IPS-20b (cell line): Measurements from ENCODE around the gene MUC5B.

Experiments used
- H3K27ac ChIP-seq: one replicate; pipeline ENCODE4 v1.5.1; 2013; ENCODE audit warnings: low read length
- H3K27me3 ChIP-seq: 2 replicates; pipeline ENCODE4 v1.6.1; 2013; ENCODE audit warnings: mild to moderate bottlenecking, low read length, inconsistent platforms; ENCODE audit not compliant: insufficient read depth
- H3K36me3 ChIP-seq: 2 replicates; pipeline ENCODE4 v1.6.1; 2013; ENCODE audit warnings: low read depth, mild to moderate bottlenecking, inconsistent platforms, low read length, moderate library complexity; ENCODE audit not compliant: insufficient read depth
- H3K4me1 ChIP-seq: 2 replicates; pipeline ENCODE4 v1.6.1; 2013; ENCODE audit warnings: mild to moderate bottlenecking, control low read depth, inconsistent platforms, low read length, moderate library complexity; ENCODE audit not compliant: insufficient read depth
- H3K4me3 ChIP-seq: 2 replicates; pipeline ENCODE4 v1.5.1; 2013; ENCODE audit warnings: mild to moderate bottlenecking, low read length, inconsistent platforms
- H3K9ac ChIP-seq: 2 replicates; pipeline ENCODE4 v1.6.1; 2013; ENCODE audit warnings: low read depth, mild to moderate bottlenecking, inconsistent platforms, low read length, moderate library complexity
- H3K9me3 ChIP-seq: 2 replicates; pipeline ENCODE4 v1.6.1; 2013; ENCODE audit warnings: mild to moderate bottlenecking, low read depth, low read length, inconsistent platforms; ENCODE audit not compliant: insufficient read depth

Gene MUC5B

GRCh38 chr11:1194231-1194976 lies 28.5 kb upstream of the MUC5B start:
- Histone ChIP-seq H3K9ac (no peak overlapping the region), H3K27me3 (no peaks in the 10 kb centered on the region; the same call in 1 of the 2 replicates), H3K9me3 (peaks cover 3% of the 10 kb centered on the region; the same call in 1 of the 2 replicates), H3K36me3 (no peaks in the 10 kb centered on the region), H3K4me3 (no peak overlapping the region), H3K27ac (no peak overlapping the region), H3K4me1 (no peaks in the 10 kb centered on the region)

- Histone ChIP-seq H3K4me1 (no peaks in the 10 kb centered on the region), H3K27me3 (no peaks in the 10 kb centered on the region; the same call in 1 of the 2 replicates), H3K4me3 (no peak overlapping the region), H3K27ac (no peak overlapping the region), H3K9me3 (no peaks in the 10 kb centered on the region; the same call in 1 of the 2 replicates), H3K9ac (no peak overlapping the region), H3K36me3 (no peaks in the 10 kb centered on the region)
Observed at GRCh38 chr11:1194977-1195681, 27.7 kb upstream of the MUC5B start.

GRCh38 chr11:1195682-1196515 lies 27.0 kb upstream of the MUC5B start:
- no peaks in the 10 kb centered on the region; the same call in 1 of the 2 replicates for H3K9me3 ChIP-seq
- H3K27me3 ChIP-seq = no peaks in the 10 kb centered on the region
- no peak overlapping the region for H3K4me3 ChIP-seq
- no peak overlapping the region for H3K9ac ChIP-seq
- H3K36me3 ChIP-seq = no peaks in the 10 kb centered on the region
- H3K27ac ChIP-seq = no peak overlapping the region
- no peaks in the 10 kb centered on the region for H3K4me1 ChIP-seq

- H3K4me1 ChIP-seq = no peaks in the 10 kb centered on the region
- no peak overlapping the region for H3K4me3 ChIP-seq
- H3K27me3 ChIP-seq = no peaks in the 10 kb centered on the region
- H3K9me3 ChIP-seq = no peaks in the 10 kb centered on the region; the same call in 1 of the 2 replicates
- no peak overlapping the region for H3K27ac ChIP-seq
- no peaks in the 10 kb centered on the region for H3K36me3 ChIP-seq
- H3K9ac ChIP-seq = no peak overlapping the region
Observed at GRCh38 chr11:1196516-1197391, 26.1 kb upstream of the MUC5B start.

- Histone ChIP-seq H3K9me3 (no peaks in the 10 kb centered on the region; the same call in 1 of the 2 replicates), H3K4me1 (no peaks in the 10 kb centered on the region), H3K9ac (no peak overlapping the region), H3K27me3 (no peaks in the 10 kb centered on the region), H3K4me3 (no peak overlapping the region), H3K27ac (no peak overlapping the region), H3K36me3 (no peaks in the 10 kb centered on the region)
Observed at GRCh38 chr11:1197431-1197885, 25.4 kb upstream of the MUC5B start.

GRCh38 chr11:1197886-1198560 lies 24.8 kb upstream of the MUC5B start:
- Histone ChIP-seq H3K9me3 (no peaks in the 10 kb centered on the region), H3K27me3 (no peaks in the 10 kb centered on the region), H3K9ac (no peak overlapping the region), H3K4me3 (no peak overlapping the region), H3K27ac (no peak overlapping the region), H3K4me1 (no peaks in the 10 kb centered on the region), H3K36me3 (no peaks in the 10 kb centered on the region)

- Histone ChIP-seq H3K4me1 (no peaks in the 10 kb centered on the region), H3K9me3 (no peaks in the 10 kb centered on the region), H3K36me3 (no peaks in the 10 kb centered on the region), H3K9ac (no peak overlapping the region), H3K4me3 (no peak overlapping the region), H3K27me3 (no peaks in the 10 kb centered on the region), H3K27ac (no peak overlapping the region)
Observed at GRCh38 chr11:1198561-1199240, 24.2 kb upstream of the MUC5B start.

GRCh38 chr11:1199241-1199750 lies 23.6 kb upstream of the MUC5B start:
- Histone ChIP-seq H3K9me3 (no peaks in the 10 kb centered on the region), H3K27me3 (no peaks in the 10 kb centered on the region), H3K4me3 (no peak overlapping the region), H3K9ac (no peak overlapping the region), H3K4me1 (no peaks in the 10 kb centered on the region), H3K36me3 (no peaks in the 10 kb centered on the region), H3K27ac (no peak overlapping the region)

GRCh38 chr11:1199751-1200610 lies 22.9 kb upstream of the MUC5B start:
- no peak overlapping the region for H3K27ac ChIP-seq
- H3K9ac ChIP-seq = no peak overlapping the region
- no peaks in the 10 kb centered on the region for H3K27me3 ChIP-seq
- no peak overlapping the region for H3K4me3 ChIP-seq
- no peaks in the 10 kb centered on the region for H3K9me3 ChIP-seq
- no peaks in the 10 kb centered on the region for H3K4me1 ChIP-seq
- no peaks in the 10 kb centered on the region for H3K36me3 ChIP-seq
